IPS-18a (cell line): ENCODE data around the gene DDX24.

Experiments used
- H3K27ac ChIP-seq: one replicate; pipeline ENCODE4 v1.5.1; 2013; ENCODE audit warnings: low read length
- H3K27me3 ChIP-seq: one replicate; pipeline ENCODE4 v1.6.1; 2013; ENCODE audit warnings: mild to moderate bottlenecking, low read length; ENCODE audit not compliant: control insufficient read depth, insufficient read depth
- H3K36me3 ChIP-seq: one replicate; pipeline ENCODE4 v1.6.1; 2013; ENCODE audit warnings: low read depth, low read length; ENCODE audit not compliant: control insufficient read depth
- H3K4me1 ChIP-seq: one replicate; pipeline ENCODE4 v1.6.1; 2013; ENCODE audit warnings: low read depth, low read length; ENCODE audit not compliant: control insufficient read depth
- H3K4me3 ChIP-seq: one replicate; pipeline ENCODE4 v1.5.1; 2013; ENCODE audit warnings: low read length
- H3K9ac ChIP-seq: one replicate; pipeline ENCODE4 v1.6.1; 2013; ENCODE audit warnings: mild to moderate bottlenecking, low read length, moderate library complexity
- H3K9me3 ChIP-seq: one replicate; pipeline ENCODE4 v1.6.1; 2013; ENCODE audit warnings: low read depth, low read length; ENCODE audit not compliant: control insufficient read depth

Gene DDX24

GRCh38 chr14:94052662-94053061 lies 28.3 kb downstream of the DDX24 start:
- Histone ChIP-seq H3K9ac (no peak overlapping the region), H3K4me3 (no peak overlapping the region), H3K36me3 (peaks cover 77% of the 10 kb centered on the region), H3K4me1 (peaks cover 4% of the 10 kb centered on the region), H3K27ac (no peak overlapping the region), H3K9me3 (no peaks in the 10 kb centered on the region), H3K27me3 (no peaks in the 10 kb centered on the region)

GRCh38 chr14:94052199-94052598 lies 28.8 kb downstream of the DDX24 start:
- Histone ChIP-seq H3K27me3 (no peaks in the 10 kb centered on the region), H3K9me3 (no peaks in the 10 kb centered on the region), H3K27ac (no peak overlapping the region), H3K36me3 (peaks cover 78% of the 10 kb centered on the region), H3K9ac (no peak overlapping the region), H3K4me3 (no peak overlapping the region), H3K4me1 (peaks cover 4% of the 10 kb centered on the region)

- Histone ChIP-seq H3K27me3 (no peaks in the 10 kb centered on the region), H3K9me3 (no peaks in the 10 kb centered on the region), H3K36me3 (peaks cover 79% of the 10 kb centered on the region), H3K27ac (no peak overlapping the region), H3K4me3 (no peak overlapping the region), H3K4me1 (peaks cover 4% of the 10 kb centered on the region), H3K9ac (no peak overlapping the region)
These were observed 29.2 kb downstream of the DDX24 start for GRCh38 chr14:94051779-94052178.

GRCh38 chr14:94051115-94051514 lies 29.9 kb downstream of the DDX24 start:
- Histone ChIP-seq H3K36me3 (peaks cover 77% of the 10 kb centered on the region), H3K27me3 (no peaks in the 10 kb centered on the region)

GRCh38 chr14:94050231-94050880 lies 30.6 kb downstream of the DDX24 start:
- no peaks in the 10 kb centered on the region for H3K27me3 ChIP-seq
- peaks cover 4% of the 10 kb centered on the region for H3K4me1 ChIP-seq
- H3K9ac ChIP-seq = no peak overlapping the region
- no peak overlapping the region for H3K4me3 ChIP-seq
- no peak overlapping the region for H3K27ac ChIP-seq
- peaks cover 77% of the 10 kb centered on the region for H3K36me3 ChIP-seq
- H3K9me3 ChIP-seq = no peaks in the 10 kb centered on the region

More at GRCh38 chr14:94051115-94051514, 29.9 kb downstream of the DDX24 start:
- no peak overlapping the region for H3K4me3 ChIP-seq
- peaks cover 4% of the 10 kb centered on the region for H3K4me1 ChIP-seq
- H3K27ac ChIP-seq = no peak overlapping the region
- no peak overlapping the region for H3K9ac ChIP-seq
- no peaks in the 10 kb centered on the region for H3K9me3 ChIP-seq

- Histone ChIP-seq H3K36me3 (peaks cover 71% of the 10 kb centered on the region), H3K9me3 (no peaks in the 10 kb centered on the region), H3K9ac (no peak overlapping the region), H3K27me3 (no peaks in the 10 kb centered on the region), H3K4me3 (no peak overlapping the region), H3K27ac (no peak overlapping the region), H3K4me1 (peaks cover 4% of the 10 kb centered on the region)
These were observed 31.4 kb downstream of the DDX24 start for GRCh38 chr14:94049625-94050023.

GRCh38 chr14:94048691-94049624 lies 32.0 kb downstream of the DDX24 start:
- no peaks in the 10 kb centered on the region for H3K9me3 ChIP-seq
- no peaks in the 10 kb centered on the region for H3K27me3 ChIP-seq
- H3K27ac ChIP-seq = no peak overlapping the region
- H3K9ac ChIP-seq = no peak overlapping the region
- H3K4me3 ChIP-seq = no peak overlapping the region
- H3K36me3 ChIP-seq = peaks cover 69% of the 10 kb centered on the region
- H3K4me1 ChIP-seq = peaks cover 4% of the 10 kb centered on the region

- H3K27me3 ChIP-seq = no peaks in the 10 kb centered on the region
- no peaks in the 10 kb centered on the region for H3K9me3 ChIP-seq
- peaks cover 3% of the 10 kb centered on the region for H3K4me1 ChIP-seq
- H3K9ac ChIP-seq = no peak overlapping the region
- no peak overlapping the region for H3K27ac ChIP-seq
- peaks cover 66% of the 10 kb centered on the region for H3K36me3 ChIP-seq
- H3K4me3 ChIP-seq = no peak overlapping the region
These were observed 33.4 kb downstream of the DDX24 start for GRCh38 chr14:94047581-94047980.

- H3K9ac ChIP-seq = no peak overlapping the region
- no peaks in the 10 kb centered on the region for H3K4me1 ChIP-seq
- H3K4me3 ChIP-seq = no peak overlapping the region
- H3K9me3 ChIP-seq = no peaks in the 10 kb centered on the region
- no peak overlapping the region for H3K27ac ChIP-seq
- H3K36me3 ChIP-seq = peaks cover 63% of the 10 kb centered on the region
- no peaks in the 10 kb centered on the region for H3K27me3 ChIP-seq
These were observed 34.2 kb downstream of the DDX24 start for GRCh38 chr14:94046696-94047250.

- Histone ChIP-seq H3K27ac (no peak overlapping the region), H3K36me3 (peaks cover 56% of the 10 kb centered on the region), H3K4me1 (no peaks in the 10 kb centered on the region)
These were observed 35.2 kb downstream of the DDX24 start for GRCh38 chr14:94045563-94046345.

GRCh38 chr14:94045101-94045500 lies 35.9 kb downstream of the DDX24 start:
- Histone ChIP-seq H3K9me3 (no peaks in the 10 kb centered on the region), H3K4me1 (no peaks in the 10 kb centered on the region), H3K27ac (no peak overlapping the region), H3K9ac (no peak overlapping the region), H3K36me3 (peaks cover 50% of the 10 kb centered on the region), H3K27me3 (no peaks in the 10 kb centered on the region), H3K4me3 (no peak overlapping the region)

More at GRCh38 chr14:94045563-94046345, 35.2 kb downstream of the DDX24 start:
- H3K27me3 ChIP-seq = no peaks in the 10 kb centered on the region
- H3K9me3 ChIP-seq = no peaks in the 10 kb centered on the region
- no peak overlapping the region for H3K9ac ChIP-seq
- H3K4me3 ChIP-seq = no peak overlapping the region
